K562 (cell line): Measurements from ENCODE around the gene GNB5. TPM values are rescaled to one million over a fixed set of nuclear protein-coding genes. Genes with fewer than 3 reads are reported as not detected.

Source experiments
- ATAC-seq: fragments of 200-7000 bp; cut with Tn5 transposase; 3 replicates; pipeline ENCODE4 v1.9.1; 2020; ENCODE audit warnings: moderate library complexity
- BruUV-seq: library from RNA; stranded (reverse); fragments of 400-500 nt; replicated peaks from 2 replicates; lab custom pipeline; 2021; lab: Mats Ljungman, UMichigan
- CTCF ChIA-PET: fragments of 300-600 bp; formaldehyde crosslinking; extraction: SDS; loops from one replicate; lab custom pipeline; 2021; ENCODE audit warnings: low intra/inter-chr PET ratio; lab: Yijun Ruan, JAX
- POLR2A ChIA-PET: fragments of 300-600, 350-650 bp; sonication (Branson Sonifier 250); formaldehyde crosslinking; extraction: SDS; loops from one replicate; lab custom pipeline; 2021; ENCODE audit warnings: antibody characterized with exemption, inconsistent platforms; lab: Yijun Ruan, JAX
- DNase-seq, 4 experiments: peaks; one replicate each; pipeline versions ENCODE4 v3.0.0 to v3.0.0-alpha.2; 2011 to 2018; ENCODE audit warnings: low spot score in 3 of 4, mixed read lengths in 3 of 4; ENCODE audit errors: extremely low read depth in 1 of 4
- FAIRE-seq: peaks from 2 replicates; lab custom pipeline; 2011; peaks lifted over from hg19 to GRCh38; lab: Jason Lieb, UNC
- H2AFZ ChIP-seq: 2 replicates; pipeline ENCODE4 v1.6.0; 2011; ENCODE audit warnings: low read depth, low read length, control low read depth, inconsistent platforms
- H3K27ac ChIP-seq: fragments of 200-600 bp; 3 replicates; pipeline ENCODE4 v1.8.0; 2011; ENCODE audit warnings: low read depth, mild to moderate bottlenecking, control low read depth, inconsistent platforms, low read length, moderate library complexity, mixed read lengths; ENCODE audit errors: extremely low read depth
- H3K27me3 ChIP-seq, 2 experiments: fragments of 300-600 bp in 1 of 2; 2 replicates in 1 of 2; 3 replicates in 1 of 2; pipeline versions ENCODE4 v1.6.0 to v1.8.0; 2011; ENCODE audit warnings: inconsistent platforms in 2 of 2, low read length in 2 of 2, mild to moderate bottlenecking in 1 of 2, mixed read lengths in 1 of 2, moderate library complexity in 1 of 2; ENCODE audit not compliant: control insufficient read depth in 2 of 2, insufficient read depth in 2 of 2
- H3K36me3 ChIP-seq: fragments of 300-600 bp; 3 replicates; pipeline ENCODE4 v1.8.0; 2011; ENCODE audit warnings: mild to moderate bottlenecking, low read length, inconsistent platforms; ENCODE audit not compliant: control insufficient read depth, insufficient read depth
- H3K4me1 ChIP-seq, 2 experiments: fragments of 200-600 bp in 1 of 2; replicated peaks in 1 of 2; 2 replicates in 1 of 2; 3 replicates in 1 of 2; pipeline versions ENCODE4 v1.5.1 to v1.8.0; 2011; ENCODE audit warnings: inconsistent platforms in 2 of 2, low read length in 2 of 2, mild to moderate bottlenecking in 1 of 2, mixed read lengths in 1 of 2, moderate library complexity in 1 of 2; ENCODE audit not compliant: control insufficient read depth in 2 of 2, insufficient read depth in 2 of 2
- H3K4me2 ChIP-seq: 2 replicates; pipeline ENCODE4 v1.6.1; 2011; ENCODE audit warnings: low read length, control low read depth, inconsistent platforms, mixed read lengths; ENCODE audit not compliant: insufficient read depth
- H3K4me3 ChIP-seq: fragments of 200-600 bp; sonication (generic), shearing (Covaris generic); 2 replicates; pipeline ENCODE4 v1.5.1; 2016; ENCODE audit warnings: control low read depth, inconsistent platforms
- H3K79me2 ChIP-seq: fragments of 200-600 bp; 3 replicates; pipeline ENCODE4 v1.8.0; 2011; ENCODE audit warnings: low read length, inconsistent platforms; ENCODE audit not compliant: control insufficient read depth, insufficient read depth
- H3K9ac ChIP-seq, 2 experiments: 2 replicates each; pipeline versions ENCODE4 v1.6.0 to v1.6.1; 2011; ENCODE audit warnings: low read depth in 2 of 2, low read length in 2 of 2, control low read depth in 1 of 2, inconsistent platforms in 1 of 2, mild to moderate bottlenecking in 1 of 2, mixed read lengths in 1 of 2; ENCODE audit not compliant: insufficient read depth in 1 of 2
- H3K9me1 ChIP-seq: one replicate; pipeline ENCODE4 v1.6.0; 2011; ENCODE audit warnings: inconsistent platforms, mild to moderate bottlenecking, low read length, moderate library complexity; ENCODE audit not compliant: control insufficient read depth, insufficient read depth
- H3K9me3 ChIP-seq: replicated peaks from 2 replicates; pipeline ENCODE4 v1.5.1; 2011; ENCODE audit warnings: low read depth, low read length, inconsistent platforms; ENCODE audit not compliant: control insufficient read depth, insufficient read depth
- H4K20me1 ChIP-seq: replicated peaks from 2 replicates; pipeline ENCODE4 v1.6.1; 2011; ENCODE audit warnings: low read length, inconsistent platforms, mixed read lengths; ENCODE audit not compliant: control insufficient read depth, insufficient read depth
- NELFE ChIP-seq: IDR thresholded peaks from 2 replicates; pipeline ENCODE4 v1.6.1; 2011; ENCODE audit warnings: mild to moderate bottlenecking; ENCODE audit not compliant: insufficient read depth, insufficient read length
- PPARD ChIP-seq: fragments of 250-450 bp; sonication (Bioruptor Pico); IDR thresholded peaks from 2 replicates; pipeline ENCODE4 v1.8.0; 2022; ENCODE audit warnings: inconsistent platforms, mild to moderate bottlenecking, moderate library complexity
- PRPF4 ChIP-seq: fragments of 200-400 bp; formaldehyde crosslinking; IDR thresholded peaks from one replicate; pipeline ENCODE4 v1.6.1; 2017; ENCODE audit warnings: low read length, low read depth, mild to moderate bottlenecking; ENCODE audit not compliant: insufficient read depth, poor library complexity, severe bottlenecking
- RFX1 ChIP-seq: fragments of 450-650 bp; IDR thresholded peaks from 2 replicates; pipeline ENCODE4 v1.6.1; 2016; ENCODE audit warnings: mild to moderate bottlenecking, moderate library complexity
- WGBS: fragments of 100-300 bp; shearing (Covaris generic); methylation state at CpG from one replicate; pipeline ENCODE4 v1.1.6; 2016; ENCODE audit warnings: low coverage, mixed read lengths; ENCODE audit not compliant: insufficient coverage; ENCODE audit errors: missing lambda C conversion rate; 5-methylcytosine and 5-hydroxymethylcytosine counted together
- in situ Hi-C: fragments of 300-500 bp; cut with MboI; formaldehyde crosslinking; loops from 4 replicates; pipeline ENCODE4 v1.15.0; 2018; ENCODE audit warnings: inconsistent platforms, mixed read lengths
- intact Hi-C: fragments of 100-400 bp; cut with micrococcal nuclease; formaldehyde crosslinking; loops from 2 replicates; pipeline ENCODE4 v1.14.2; 2022
- polyA plus RNA-seq, 8 experiments: library from polyadenylated mRNA; depleted of rRNA in 4 of 8; stranded (reverse) in 5 of 8; unstranded in 3 of 8; fragments of >200 nt; fragmentation: Nextera tagmentation in 2 of 8; fragmentation: Illumina TruSeq in 1 of 8; extraction: Ambion mirVana in 2 of 8; extraction: Trizol in 1 of 8; gene quantifications; 2 replicates each; pipeline versions ENCODE4 v1.2.1 to v1.2.3, GENCODE V29; 2011 to 2014; ENCODE audit warnings: inconsistent platforms in 1 of 8, missing spikeins in 1 of 8
- total RNA-seq, 7 experiments: library from RNA; depleted of rRNA in 6 of 7; stranded (reverse); fragments of >200 nt in 6 of 7; fragmentation: Illumina TruSeq in 2 of 7; extraction: Trizol in 2 of 7; gene quantifications; 2 replicates each; pipeline versions ENCODE4 v1.2.1 to v1.2.3, GENCODE V29; 2011 to 2021; ENCODE audit warnings: low replicate concordance in 1 of 7

GNB5 gene
- total and polyA plus RNA-seq, 9 of the 15 experiments (the other 6 are each of a cell fraction or from before 2014, with no cell fraction given) = 0.11 to 2.1 (median 0.77) TPM

DNA sequence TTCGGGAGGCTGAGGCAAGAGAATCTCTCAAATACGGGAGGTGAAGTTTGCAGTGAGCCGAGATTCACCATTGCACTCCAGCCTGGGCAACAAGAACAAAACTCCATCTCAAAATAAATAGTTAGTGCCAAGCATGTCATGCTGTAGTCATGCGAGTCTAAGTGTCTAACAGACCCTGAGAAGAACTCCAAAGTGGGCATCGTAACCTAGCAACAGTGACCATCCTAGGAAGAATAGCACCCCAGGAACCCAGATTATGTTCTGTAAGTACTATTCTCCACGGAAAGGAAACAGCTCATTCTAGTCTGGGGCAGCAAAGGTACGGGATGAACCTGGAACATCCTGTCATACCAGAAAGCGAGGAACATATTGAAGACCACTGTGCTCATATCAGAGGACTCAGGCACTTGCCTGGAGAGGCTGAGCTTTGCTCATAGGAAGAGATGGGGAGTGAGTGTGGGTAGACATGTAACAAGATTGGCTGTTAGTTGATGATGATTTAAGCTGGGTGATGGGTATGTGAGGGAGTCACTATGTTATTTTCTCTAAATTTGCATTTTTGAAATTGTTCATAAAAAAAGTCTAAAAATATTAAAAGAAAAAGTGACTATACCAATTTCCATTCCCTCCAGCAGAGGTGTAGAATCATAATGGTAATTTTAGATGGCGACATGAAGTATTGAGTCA is 110.3 kb downstream of the GNB5 start:
- Histone ChIP-seq H3K36me3 (no peaks in the 10 kb centered on the region), H3K27me3 (peaks cover 0 to 3% of the 10 kb centered on the region in 2 experiments; a peak in 2 of 5 replicates), H2AFZ (no peak overlapping the region), H3K9me1 (no peaks in the 10 kb centered on the region), H3K4me2 (no peak overlapping the region), H4K20me1 (no peaks in the 10 kb centered on the region), H3K9me3 (no peaks in the 10 kb centered on the region), H3K4me1 (peaks cover 0 to 9% of the 10 kb centered on the region in 2 experiments; a peak in 3 of 5 replicates), H3K4me3 (no peak overlapping the region), H3K9ac (no peak overlapping the region), H3K27ac (no peak overlapping the region), H3K79me2 (no peaks in the 10 kb centered on the region)
- WGBS = 16% methylated on average over 9 of the region's 9 CpGs
- DNase-seq (no peak), ATAC-seq (no peak), FAIRE-seq (no peak)
- in situ Hi-C loops (no loop called here), intact Hi-C loops (loop anchor here (1.0 kb wide), 1 partner anchor 39 kb away; no protein-coding TSS in a partner anchor)
- POLR2A ChIA-PET = interaction anchor here (1.0 kb wide), 1 partner anchor 9 kb away, joined by 4 read pairs; no protein-coding TSS in a partner anchor
- CTCF ChIA-PET = no interaction called here
- no TSS peak for BruUV-seq
- TF ChIP-seq PRPF4 = no peak
- TF ChIP-seq RFX1 = peak; percentile 36; the same call in 1 of the 2 replicates

DNA sequence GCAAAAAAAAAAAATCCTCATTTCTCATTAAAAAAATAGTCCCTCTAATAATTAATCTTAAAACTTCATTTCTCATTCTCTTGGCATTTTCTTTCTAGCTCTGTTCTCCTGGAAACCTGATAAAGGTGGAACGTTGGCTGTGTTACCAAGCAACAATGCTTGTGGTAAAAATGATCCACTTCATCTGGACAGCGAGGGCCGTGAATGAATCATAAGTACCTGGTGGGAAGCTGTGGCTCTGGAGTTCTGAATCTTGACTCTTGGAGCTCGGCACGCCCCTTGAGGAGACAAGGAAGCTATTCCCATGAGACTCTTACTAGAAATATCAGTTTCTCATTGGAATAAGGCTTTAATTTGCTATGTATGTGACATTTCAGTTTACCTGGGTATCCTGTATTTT is 111.2 kb downstream of the GNB5 start:
- H2AFZ ChIP-seq = no peak overlapping the region
- intact Hi-C loops = loop anchor here (1.0 kb wide), 1 partner anchor 38 kb away; no protein-coding TSS in a partner anchor
- H3K9me3 ChIP-seq = no peaks in the 10 kb centered on the region
- H3K4me3 ChIP-seq = no peak overlapping the region
- BruUV-seq = no TSS peak
- FAIRE-seq = no peak
- ATAC-seq = no peak
- H3K79me2 ChIP-seq = no peaks in the 10 kb centered on the region
- POLR2A ChIA-PET = interaction anchor here (1.0 kb wide), 1 partner anchor 8 kb away, joined by 4 read pairs; no protein-coding TSS in a partner anchor
- in situ Hi-C loops = no loop called here
- no peak for TF ChIP-seq PPARD
- TF ChIP-seq NELFE = no peak
- TF ChIP-seq, all 486 proteins: peak for 0
- no peaks in the 10 kb centered on the region for H3K36me3 ChIP-seq
- H3K9ac ChIP-seq = no peak overlapping the region
- CTCF ChIA-PET = interaction anchor here (1.0 kb wide), 1 partner anchor 60 kb away, joined by 3 read pairs; no protein-coding TSS in a partner anchor
- H3K9me1 ChIP-seq = no peaks in the 10 kb centered on the region
- H3K27ac ChIP-seq = no peak overlapping the region
- no peak overlapping the region for H3K4me2 ChIP-seq
- no peaks in the 10 kb centered on the region for H4K20me1 ChIP-seq
- H3K27me3 ChIP-seq = peaks cover 0 to 3% of the 10 kb centered on the region in 2 experiments; a peak in 2 of 5 replicates
- 10% methylated on average over 5 of the region's 5 CpGs for whole genome bisulfite sequencing
- DNase-seq = no peak
- H3K4me1 ChIP-seq = peaks cover 0 to 9% of the 10 kb centered on the region in 2 experiments; a peak in 3 of 5 replicates
